Erythroblast (primary cell): ENCODE data around the gene CYP2W1.
"Not testable (repeated sequence)": the region's sequence is repeated elsewhere in the genome, so short reads cannot be mapped to it uniquely, and the experiment has no call there.

Source experiments
- DNase-seq, 2 experiments: peaks; one replicate each; lab custom pipeline; 2025; lab: John Stamatoyannopoulos, UW
- GATA1 ChIP-seq: IDR thresholded peaks from 2 replicates; pipeline ENCODE4 v1.6.1; 2011; ENCODE audit warnings: low read depth, mild to moderate bottlenecking, control low read depth, low read length, moderate library complexity
- POLR2A ChIP-seq: IDR thresholded peaks from 2 replicates; pipeline ENCODE4 v1.6.1; 2011; ENCODE audit warnings: mild to moderate bottlenecking, low read length

Gene CYP2W1

DNA sequence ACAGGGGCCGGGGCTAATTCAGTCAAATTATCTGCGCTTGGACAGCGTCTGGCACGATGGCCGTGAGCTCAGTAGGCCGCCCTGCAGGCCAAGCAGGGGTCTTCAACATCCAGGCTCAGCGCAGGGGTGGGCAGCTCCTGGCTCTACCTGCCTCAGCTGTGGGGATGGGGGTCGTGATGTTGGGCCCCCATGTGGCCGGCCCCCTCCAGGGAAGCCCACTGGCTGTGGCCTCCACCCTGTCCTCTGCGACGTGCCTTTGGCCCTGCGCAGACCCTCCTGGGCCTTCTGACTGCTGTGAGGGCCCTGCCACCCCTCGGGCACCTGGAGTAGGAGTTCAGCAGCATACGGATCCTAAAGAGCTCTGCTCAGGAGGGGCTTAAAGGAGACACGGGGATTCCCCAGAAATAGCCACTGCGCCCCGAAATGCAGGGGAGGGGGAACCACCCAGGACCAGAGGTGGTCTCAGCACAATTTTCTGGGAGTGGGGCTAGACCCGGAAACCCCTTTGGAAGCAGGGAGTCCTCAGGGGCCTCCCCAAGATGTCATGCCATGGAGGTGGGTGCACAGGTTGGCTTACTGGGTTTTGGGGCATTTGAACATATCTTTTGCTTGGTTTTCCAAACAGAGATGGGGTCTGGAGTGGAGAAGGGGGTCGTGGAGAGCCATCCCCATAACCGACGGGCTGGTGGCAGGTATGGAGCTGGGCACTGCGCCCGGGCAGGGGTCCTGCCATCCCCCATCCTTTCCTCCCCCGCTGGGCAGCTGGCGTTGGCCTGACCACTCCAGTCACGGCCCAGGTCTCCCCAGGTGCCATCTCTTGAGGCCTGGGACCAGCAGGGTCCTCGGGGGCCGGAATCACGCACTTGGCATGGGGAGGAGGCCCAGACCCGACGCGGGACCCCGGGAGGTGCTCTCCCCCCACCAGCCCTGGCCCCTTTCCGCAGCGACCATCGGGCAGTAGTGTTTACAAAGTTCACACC lies 24.5 kb upstream of the CYP2W1 start:
- no peak for TF ChIP-seq POLR2A
- no peak for TF ChIP-seq GATA1
- no peak for DNase-seq

DNA sequence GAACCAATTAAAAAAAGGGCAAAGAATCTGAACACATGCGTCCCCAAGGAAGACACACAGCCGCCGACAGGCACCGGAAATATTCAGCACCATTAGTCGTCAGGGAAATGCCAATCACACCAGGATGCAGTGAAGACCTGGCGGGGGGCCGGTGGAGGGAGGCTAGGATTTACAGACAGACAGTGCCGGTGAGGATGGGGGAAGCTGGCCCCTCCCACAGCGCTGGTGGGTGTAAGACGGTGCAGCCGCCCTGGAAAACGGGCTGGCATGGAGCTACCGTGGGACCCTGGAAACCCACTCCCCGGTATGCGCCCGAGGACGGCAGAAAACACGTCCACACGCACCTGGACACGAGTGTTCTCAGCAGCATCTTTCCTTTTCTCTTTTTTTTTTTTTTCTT lies 23.7 kb upstream of the CYP2W1 start:
- DNase-seq, result no peak
- TF ChIP-seq POLR2A, result no peak
- no peak for TF ChIP-seq GATA1

DNA sequence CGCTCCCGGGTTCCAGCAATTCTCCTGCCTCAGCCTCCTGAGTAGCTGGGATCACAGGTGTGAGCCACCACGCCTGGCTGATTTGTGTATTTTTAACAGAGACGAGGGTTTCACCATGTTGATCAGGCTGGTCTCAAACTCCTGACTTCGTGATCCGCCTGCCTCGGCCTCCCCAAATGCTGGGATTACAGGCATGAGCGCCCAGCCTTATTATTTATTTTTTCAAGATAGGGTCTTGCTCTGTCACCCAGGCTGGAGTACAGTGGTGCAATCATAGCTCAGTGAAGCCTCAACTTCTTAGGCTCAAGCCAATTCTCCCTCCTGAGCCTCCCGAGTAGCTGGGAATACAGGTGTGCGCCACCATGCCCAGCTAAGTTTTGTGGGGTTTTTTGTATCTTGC lies 23.2 kb upstream of the CYP2W1 start:
- not testable (repeated sequence) for DNase-seq

DNA sequence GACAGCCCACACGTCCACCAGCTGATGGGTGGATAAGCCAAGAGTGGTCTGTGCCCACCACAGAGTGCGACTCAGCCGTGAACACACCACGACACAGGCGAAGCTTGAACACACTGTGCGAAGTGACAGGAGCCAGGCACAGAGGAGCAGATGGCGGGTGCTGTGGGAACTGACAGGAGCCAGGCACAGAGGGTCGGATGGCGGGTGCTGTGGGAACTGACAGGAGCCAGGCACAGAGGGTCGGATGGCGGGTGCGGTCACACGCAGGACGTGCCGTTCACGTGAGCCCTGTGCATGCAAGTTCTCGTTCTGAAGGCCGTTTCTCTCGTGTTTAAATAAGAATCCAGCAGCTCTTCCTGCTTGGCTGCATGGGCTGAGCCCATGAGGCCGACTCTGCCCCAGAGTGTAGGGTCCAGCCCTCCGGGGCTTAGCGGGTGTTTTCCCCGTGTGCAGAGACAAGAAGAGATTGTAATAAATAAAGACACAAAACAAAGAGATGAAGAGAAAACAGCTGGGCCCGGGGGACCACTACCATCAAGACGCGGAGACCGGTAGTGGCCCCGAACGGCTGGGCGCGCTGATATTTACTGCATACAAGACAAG lies 22.6 kb upstream of the CYP2W1 start:
- TF ChIP-seq POLR2A, result no peak
- no peak for TF ChIP-seq GATA1

DNA sequence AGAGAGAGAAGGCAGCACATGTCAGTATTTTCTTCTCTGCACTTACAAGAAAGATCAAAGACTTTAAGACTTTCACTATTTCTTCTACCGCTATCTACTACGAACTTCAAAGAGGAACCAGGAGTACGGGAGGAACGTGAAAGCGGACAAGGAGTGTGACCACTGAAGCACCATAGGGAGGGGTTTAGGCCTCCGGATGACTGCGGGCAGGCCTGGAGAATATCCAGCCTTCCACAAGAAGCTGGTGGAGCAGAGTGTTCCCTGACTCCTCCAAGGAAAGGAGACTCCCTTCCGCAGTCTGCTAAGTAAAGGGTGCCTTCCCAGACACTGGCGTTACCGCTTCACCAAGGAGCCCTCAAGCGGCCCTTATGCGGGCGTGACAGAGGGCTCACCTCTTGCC lies 22.0 kb upstream of the CYP2W1 start:
- not testable (repeated sequence) for DNase-seq

More for the DNA sequence above, 22.6 kb upstream of the CYP2W1 start:
- no peak for DNase-seq

DNA sequence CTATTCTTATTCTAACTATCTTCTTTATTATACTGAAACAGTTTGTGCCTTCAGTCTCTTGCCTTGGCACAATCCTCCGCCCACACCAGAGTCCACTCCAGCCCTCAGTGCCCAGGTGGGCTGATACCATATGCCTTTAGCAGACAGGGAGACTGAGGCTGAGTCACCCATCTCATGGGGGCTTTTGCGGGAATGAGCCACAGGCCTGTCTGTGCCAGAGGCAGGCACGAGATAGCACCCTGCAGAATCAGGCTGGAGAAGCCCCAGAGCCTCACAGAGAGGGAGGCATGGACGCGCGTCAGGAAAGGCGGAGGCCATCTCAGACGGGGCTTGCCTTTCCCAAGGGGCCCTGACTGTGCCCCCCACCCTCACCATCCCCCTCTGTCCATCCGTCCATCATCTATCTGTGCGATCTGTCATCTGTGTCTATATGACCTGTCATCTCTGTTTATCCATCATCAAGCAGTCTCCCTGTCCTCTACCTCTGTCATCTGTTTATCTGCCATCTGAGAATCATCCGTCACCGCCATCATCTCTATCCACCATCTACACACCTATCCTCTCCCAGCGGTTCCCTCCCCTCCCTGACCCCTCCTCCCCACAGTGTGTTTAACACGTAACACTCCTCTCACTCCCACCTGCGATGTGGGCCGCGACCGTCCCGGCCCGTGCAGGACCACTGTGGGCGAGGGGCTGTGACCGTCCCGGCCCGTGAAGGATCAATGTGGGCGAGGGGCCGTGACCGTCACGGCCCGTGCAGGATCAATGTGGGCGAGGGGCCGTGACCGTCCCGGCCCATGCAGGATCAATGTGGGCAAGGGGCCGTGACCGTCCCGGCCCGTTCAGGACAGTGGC lies 21.2 kb upstream of the CYP2W1 start:
- no peak for TF ChIP-seq POLR2A
- TF ChIP-seq GATA1, result no peak
- no peak for DNase-seq

DNA sequence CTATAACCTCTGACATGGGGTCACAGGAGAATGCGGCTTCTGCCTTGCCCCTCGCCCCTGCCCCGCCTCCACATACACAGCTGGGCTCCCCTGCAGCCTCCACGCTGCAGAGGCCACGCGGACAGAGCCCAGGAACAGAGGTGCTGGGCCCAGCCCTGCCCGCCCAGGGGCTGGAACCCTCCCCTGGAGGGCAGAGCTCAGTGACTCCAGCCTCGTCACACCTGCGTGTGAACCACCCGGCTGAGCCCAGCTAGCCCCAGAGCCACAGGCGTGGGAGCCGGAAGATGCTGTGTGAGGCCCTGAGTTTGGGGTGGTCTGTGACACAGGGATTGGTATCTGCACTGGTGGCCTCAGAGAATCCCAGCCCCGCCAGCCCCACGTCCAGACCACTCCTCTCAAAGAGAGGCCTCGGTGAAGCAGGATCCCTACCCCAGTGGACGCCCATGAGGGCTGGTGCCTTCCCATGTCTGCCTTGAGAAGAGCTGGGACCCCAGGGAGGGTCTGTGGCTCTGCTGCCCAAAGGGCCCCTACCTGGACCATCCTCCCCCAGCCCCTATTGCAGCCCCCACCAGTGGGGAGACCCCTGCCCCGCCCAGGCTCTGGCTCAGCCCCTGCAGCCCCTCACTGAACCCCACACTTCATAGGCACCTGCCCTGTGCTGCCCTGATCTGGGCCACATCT lies 20.4 kb upstream of the CYP2W1 start:
- TF ChIP-seq POLR2A, result no peak
- no peak for TF ChIP-seq GATA1
- DNase-seq, result no peak

DNA sequence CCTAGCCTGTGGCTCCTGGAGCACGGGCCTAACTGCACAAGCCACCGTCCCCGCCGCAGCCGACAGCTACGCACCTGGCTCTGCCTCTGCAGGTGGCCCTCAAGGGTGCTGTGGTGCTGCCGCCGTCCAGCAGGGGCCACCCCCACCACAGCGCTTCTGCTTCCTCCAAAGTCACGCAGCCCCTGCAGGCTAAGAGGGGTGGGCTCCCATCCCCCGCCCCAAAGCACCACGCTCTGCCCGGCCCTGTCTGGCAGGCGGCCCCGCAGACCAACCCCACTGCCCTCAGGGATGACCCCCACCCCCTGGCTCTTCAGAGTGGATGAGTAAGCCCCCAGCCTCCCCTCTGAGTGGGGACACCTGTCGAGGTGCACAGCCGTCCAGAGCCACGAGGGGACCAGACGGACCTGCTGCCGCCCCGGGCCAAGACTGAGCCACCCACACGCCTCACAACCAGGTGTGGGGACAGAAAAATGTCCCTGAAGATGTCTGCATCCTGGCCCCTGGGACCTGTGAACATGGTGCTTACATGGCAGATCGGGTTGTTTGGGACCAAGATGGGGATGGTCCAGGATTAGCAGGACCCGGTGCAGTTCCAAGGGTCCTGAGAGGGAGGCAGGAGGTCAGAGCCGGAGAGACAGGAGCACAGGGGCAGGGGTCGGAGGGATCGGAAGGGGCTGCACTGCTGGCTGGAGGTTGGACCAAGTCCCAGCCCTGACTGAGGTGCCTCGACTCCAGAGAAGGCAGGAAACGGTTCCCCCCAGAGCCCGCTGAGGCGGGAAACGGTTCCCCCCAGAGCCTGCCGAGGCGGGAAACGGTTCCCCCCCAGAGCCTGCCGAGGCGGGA lies 19.5 kb upstream of the CYP2W1 start:
- no peak for DNase-seq
- TF ChIP-seq GATA1, result no peak
- no peak for TF ChIP-seq POLR2A

DNA sequence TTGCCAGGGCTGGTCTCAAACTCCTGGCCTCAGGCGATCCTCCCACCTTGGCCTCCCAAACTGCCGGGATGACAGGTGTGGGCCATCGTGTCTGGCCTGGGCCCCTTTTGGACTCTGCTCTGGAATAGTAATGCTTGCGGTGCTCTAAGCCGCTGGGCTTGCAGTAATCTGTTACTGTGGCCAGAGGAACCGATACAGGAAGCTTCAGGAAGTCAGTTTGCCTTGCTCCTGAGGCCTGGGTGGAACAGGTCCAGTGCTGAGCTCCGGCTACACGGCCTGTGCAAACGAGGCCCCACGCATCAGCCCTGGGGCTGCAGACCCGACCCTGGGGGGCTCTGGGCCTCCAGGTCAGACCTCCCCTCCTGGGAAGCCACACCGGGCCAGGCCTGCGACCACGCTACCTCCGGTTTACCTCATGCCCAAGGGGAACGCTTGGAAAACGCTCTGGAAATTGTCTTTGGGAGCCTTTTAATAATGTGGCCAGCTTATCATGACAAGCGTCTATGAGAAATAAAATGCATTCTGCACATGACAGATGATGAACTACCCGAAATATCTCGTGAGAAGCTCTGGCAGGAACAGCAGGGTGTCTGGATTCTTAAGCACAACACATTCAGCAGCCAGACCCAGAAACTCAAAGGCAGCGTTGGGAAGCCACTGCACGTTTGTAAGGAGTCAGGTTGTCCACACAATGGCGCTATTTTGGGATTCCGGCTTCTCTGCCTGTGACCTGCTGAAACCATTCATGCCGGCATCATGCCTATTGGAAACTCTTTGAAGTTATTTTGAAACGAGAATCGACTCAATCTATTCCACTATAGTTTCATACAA lies 18.4 kb upstream of the CYP2W1 start:
- TF ChIP-seq GATA1 (no peak), POLR2A (no peak)
- no peak for DNase-seq

DNA sequence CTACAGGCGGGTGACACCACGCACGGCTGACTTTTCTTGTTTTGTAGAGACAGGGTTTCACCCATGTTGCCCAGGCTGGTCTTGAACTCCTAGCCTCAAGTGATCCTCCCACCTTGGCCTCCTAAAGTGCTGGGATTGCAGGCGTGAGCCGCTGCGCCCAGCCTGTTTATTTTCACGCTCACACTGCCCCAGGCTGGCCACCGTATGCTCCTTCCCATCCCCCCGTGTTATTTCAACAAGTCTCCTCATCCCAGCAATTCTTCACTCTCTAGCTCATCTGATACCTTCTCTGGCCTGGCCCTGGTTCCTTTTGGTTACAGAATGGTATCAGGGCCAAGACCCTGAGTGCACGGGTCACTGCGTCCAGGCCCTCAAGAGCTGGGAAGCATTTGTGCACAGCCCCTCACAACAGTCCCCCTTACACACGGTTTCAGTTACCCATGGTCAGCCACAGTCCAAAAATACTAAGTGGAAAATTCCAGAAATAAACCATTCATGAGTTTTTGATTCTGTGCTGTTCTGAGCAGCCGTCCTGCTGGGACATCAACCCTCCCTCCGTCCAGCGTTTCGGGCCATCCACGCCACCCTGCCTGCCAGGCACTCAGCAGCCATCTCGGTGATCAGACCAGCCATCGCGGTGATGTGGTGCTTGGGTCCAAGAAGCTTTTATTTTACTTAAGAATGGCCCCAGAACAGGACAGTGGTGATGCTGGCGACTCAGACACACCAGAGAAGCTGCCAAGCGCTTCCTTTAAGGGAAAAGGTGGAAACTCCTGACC lies 16.5 kb upstream of the CYP2W1 start:
- DNase-seq, result no peak
- TF ChIP-seq GATA1 (no peak), POLR2A (no peak)

DNA sequence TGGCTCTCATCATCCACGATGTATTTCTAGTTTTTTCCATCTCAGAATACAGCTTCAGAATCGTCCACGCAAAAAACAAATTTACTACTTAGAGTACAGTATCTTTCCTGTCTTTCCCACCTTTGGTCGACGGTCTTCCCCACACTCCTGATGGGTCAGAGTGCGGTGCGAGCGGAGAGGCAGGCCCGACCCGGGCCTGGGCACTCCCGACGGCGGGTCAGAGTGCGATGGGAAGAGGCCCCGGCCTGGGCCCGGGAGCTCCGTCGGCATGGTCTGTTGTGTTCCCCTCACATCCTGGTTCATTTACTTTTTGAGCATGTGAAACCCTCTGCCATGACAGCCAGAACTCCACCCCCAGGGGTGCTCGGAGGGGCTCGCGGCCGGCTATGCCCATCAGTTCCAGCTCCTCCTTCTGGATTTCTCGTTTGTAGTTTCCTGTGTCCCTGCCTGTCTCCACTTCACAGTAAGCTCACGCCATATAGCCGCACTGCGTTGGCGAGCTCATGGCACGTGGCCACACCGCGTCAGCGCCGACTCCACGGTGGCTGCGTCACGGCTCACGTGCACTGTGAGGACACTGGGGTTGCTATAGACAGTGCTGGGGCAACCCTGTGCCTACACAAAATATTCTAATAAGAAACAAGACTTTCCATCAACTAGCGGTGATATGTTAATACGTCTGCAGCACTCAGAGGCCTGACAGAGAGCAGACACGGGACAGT lies 15.5 kb upstream of the CYP2W1 start:
- no peak for DNase-seq
- no peak for TF ChIP-seq GATA1
- TF ChIP-seq POLR2A, result no peak
